GOT3 (cell line): ENCODE measurements around the gene ADAMTS13.

Experiments
- DNase-seq: peaks from one replicate; lab custom pipeline; 2025; ENCODE audit warnings: mixed read lengths; lab: John Stamatoyannopoulos, UW

Gene ADAMTS13

GRCh38 chr9:133490865-133491655, 68.9 kb downstream of the ADAMTS13 start:
- DNase-seq, result no peak

DNA sequence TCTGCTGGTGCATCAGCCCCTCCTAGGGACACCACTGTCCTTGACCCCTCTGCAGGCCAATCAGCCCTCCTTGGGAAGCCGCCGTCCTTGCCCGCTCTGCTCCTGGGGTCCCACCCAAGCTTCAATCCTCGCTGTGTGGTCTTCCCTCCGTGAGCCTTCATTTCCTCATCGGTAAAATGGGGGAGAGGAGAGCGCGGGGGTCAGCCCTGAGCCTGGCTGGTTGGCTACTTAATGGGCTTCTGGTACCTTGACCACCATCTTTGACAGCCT, 69.4 kb downstream of the ADAMTS13 start:
- no peak for DNase-seq

DNA sequence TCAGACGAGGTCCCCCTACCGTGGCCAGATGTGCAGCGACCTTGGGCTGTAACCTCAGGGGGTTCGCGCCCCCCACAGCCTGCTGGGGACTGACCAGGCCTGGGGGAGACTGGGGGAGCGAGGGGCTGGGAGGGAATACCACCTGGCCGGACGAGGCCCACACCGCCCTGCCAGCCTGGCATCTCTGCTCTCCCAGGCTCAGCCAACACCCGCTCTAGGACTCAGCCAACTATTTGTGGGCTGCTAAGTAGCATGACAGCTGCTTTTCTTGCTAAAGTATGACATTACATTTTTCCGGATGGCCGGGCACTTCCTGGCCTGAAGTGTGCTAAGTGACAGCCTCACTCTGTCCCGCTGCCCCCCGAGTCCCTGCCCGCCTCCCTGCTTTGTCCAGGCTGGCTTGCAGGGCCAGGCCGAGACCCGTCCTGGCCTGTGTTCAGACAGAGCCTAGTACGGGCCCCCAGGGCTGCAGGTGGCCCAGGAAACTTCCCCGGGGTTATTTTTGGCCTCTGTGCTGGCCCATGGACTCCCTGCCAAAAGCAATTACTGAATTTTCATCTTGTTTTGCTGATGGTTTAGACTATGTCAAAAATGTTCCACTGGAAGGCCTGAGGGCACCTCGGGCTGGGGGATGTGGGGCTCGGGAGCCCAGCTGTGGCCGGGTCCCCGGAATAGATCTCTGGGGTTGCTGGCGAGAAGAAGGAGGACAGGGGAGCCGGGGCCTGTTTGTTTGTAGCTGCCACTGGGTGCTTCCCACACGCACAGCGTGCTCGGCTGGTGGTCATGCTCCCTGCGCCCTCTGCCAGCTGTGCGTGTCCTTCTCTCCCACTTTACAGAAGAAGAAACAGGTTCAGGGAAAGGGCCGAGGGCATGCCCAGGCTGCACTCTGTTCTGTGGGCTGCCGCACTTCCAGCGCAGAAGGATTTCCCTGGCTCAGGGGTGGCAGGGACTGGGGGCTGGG, 70.2 kb downstream of the ADAMTS13 start:
- no peak for DNase-seq

- no peak for DNase-seq
These were observed 71.3 kb downstream of the ADAMTS13 start for GRCh38 chr9:133493428-133493827.

- DNase-seq, result no peak
These were observed 71.8 kb downstream of the ADAMTS13 start for GRCh38 chr9:133493845-133494540.

DNA sequence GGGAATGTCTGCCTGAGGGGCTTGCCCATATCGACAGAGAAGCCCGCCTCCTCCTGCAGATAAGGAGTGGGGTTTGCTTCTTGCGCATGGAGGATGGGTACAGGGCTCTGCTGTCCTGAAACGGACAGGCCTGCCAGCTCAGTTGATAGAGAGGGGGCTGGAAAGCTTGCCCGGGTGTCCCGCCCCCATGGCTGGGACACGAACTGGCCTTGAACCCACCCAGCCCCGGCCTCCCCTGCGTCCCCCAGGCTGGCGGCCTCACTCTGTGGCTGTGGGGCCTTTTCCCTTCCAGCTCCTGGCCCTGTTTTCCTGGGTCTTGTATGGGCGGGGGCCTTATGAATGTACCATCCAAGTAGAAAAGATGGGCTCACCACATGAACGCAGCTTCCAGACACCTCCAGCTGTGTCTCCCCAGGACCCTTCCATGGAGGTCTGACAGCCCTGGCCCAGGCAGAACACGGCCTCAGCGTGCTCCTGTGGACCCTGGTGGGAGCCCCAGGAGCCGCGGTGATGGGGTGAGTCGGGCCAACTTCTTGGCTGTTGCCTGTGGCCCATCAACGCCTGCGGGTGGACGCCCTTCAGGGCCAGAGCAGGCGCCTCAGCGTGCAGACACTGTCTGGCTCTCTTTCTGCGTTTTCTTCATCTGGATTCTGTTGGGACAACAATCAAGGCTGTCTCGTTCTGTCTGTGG, 72.6 kb downstream of the ADAMTS13 start:
- no peak for DNase-seq

- no peak for DNase-seq
These were observed 73.4 kb downstream of the ADAMTS13 start for GRCh38 chr9:133495327-133496293.

DNA sequence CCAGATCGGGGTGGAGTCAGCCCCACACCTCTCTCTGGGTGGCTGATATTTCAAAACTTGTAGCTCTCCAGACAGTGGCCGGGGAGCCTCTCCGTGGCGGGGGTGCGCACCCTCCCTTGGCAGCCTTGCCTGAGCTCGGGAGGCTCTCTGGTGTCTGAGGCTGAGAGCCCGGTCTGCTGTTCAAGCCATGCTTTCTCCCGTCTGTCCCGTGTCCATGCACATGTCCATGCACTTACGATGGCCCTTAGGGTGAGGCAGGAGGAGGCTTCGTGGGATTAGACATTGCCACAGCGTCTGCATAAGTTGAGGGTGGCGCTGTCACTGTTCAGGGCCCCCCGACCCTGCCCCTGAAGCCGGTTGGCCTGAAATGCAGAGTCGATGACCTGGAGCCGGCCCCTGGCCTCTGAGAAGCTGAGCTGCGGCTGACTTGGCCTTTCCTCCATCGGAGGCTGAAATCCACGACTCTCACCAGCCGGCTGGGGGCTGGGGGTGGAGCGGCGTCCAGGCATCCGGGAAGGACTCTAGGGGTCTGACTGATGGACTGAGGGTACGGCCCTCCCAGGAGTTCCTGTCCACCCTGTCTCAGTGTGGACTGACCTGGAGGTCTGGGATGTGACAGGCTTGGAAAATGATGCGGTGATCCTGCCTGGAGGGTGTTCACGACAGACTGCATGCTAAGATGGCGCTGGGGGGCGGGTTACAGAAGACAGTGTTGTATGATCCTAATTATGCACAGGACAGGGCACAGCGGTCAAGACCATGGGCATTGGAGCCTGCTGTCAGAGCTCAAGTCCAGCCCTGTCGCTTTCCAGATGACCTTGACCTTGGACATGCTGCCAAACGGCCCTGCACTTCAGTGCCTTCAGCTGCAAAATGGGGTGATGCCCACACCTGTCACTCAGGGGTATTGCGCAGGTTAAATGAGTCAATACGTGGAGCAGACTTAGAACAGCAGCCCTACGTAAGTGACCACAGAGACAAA, 75.0 kb downstream of the ADAMTS13 start:
- no peak for DNase-seq

- no peak for DNase-seq
These were observed 77.1 kb downstream of the ADAMTS13 start for GRCh38 chr9:133499132-133499891.

GRCh38 chr9:133499892-133500270, 77.7 kb downstream of the ADAMTS13 start:
- DNase-seq, result no peak

DNA sequence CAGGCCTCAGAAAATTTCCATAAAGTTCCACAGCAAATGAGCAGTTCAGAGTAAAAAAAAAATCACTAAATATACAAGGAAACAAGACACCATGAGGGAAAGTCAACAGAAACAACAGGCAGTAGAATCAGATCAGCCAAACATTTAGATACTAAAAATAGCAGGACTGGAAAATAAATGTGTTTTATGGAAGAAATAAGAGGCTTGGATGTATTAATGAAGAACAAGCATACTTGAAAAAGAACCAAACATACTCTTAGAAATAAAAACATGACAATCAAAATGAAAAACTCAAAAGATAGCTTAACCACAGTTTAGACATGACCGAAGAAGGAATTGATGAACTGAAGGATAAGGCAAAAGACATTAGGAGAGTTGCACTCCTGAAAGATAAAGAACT, 79.9 kb downstream of the ADAMTS13 start:
- DNase-seq, result no peak

GRCh38 chr9:133505186-133505830, 83.1 kb downstream of the ADAMTS13 start:
- no peak for DNase-seq

GRCh38 chr9:133505901-133506652, 83.9 kb downstream of the ADAMTS13 start:
- DNase-seq, result peak; percentile 63

- DNase-seq, result peak; percentile 83
These were observed 84.5 kb downstream of the ADAMTS13 start for GRCh38 chr9:133506653-133507038.

GRCh38 chr9:133507246-133507965, 85.2 kb downstream of the ADAMTS13 start:
- no peak for DNase-seq

DNA sequence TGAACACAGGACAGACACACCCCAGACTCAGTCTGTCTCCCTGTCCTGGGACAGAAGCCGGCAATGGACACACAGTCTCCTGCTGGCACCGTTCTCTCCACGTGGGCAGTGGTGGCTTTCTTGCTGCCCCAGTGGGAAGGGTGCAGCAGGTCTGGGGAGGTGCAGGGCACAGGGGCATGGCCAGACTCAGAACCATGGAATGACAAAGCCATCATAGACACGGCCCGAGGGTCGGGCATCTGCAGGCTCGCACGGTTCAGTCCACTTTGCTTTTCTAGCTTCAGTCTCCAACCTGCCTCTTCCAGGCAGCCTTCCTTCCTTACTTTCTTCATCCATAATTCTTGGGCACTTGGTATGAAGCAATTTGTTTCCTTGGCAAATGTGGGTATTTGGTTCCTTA, 85.9 kb downstream of the ADAMTS13 start:
- DNase-seq, result no peak
